GM10847 (cell line): ENCODE data around the gene AKAP7.

ENCODE experiments used
- POLR2A ChIP-seq: IDR thresholded peaks from 2 replicates; pipeline ENCODE4 v1.6.1; 2011; ENCODE audit not compliant: insufficient read length; ENCODE audit errors: extremely low read depth

Gene AKAP7

GRCh38 chr6:131125431-131125830 lies 9.8 kb upstream of the AKAP7 start:
- TF ChIP-seq POLR2A, result no peak

GRCh38 chr6:131129689-131130553 lies 5.3 kb upstream of the AKAP7 start:
- TF ChIP-seq POLR2A, result no peak

- TF ChIP-seq POLR2A, result no peak
These were observed 4.7 kb upstream of the AKAP7 start for GRCh38 chr6:131130554-131130940.

- TF ChIP-seq POLR2A, result no peak
These were observed 2.9 kb upstream of the AKAP7 start for GRCh38 chr6:131132360-131132759.

GRCh38 chr6:131134220-131134979 lies 867 bp upstream of the AKAP7 start:
- TF ChIP-seq POLR2A, result no peak

GRCh38 chr6:131134980-131135243 lies 355 bp upstream of the AKAP7 start:
- TF ChIP-seq POLR2A, result no peak

GRCh38 chr6:131136021-131136786 lies 937 bp downstream of the AKAP7 start:
- no peak for TF ChIP-seq POLR2A

GRCh38 chr6:131139599-131139998 lies 4.3 kb downstream of the AKAP7 start:
- TF ChIP-seq POLR2A, result no peak

- TF ChIP-seq POLR2A, result no peak
These were observed 8.1 kb downstream of the AKAP7 start for GRCh38 chr6:131143319-131143718.

- TF ChIP-seq POLR2A, result no peak
These were observed 11.6 kb downstream of the AKAP7 start for GRCh38 chr6:131146865-131147264.

- TF ChIP-seq POLR2A, result no peak
These were observed 21.1 kb downstream of the AKAP7 start for GRCh38 chr6:131156411-131156810.

GRCh38 chr6:131159578-131159977 lies 24.3 kb downstream of the AKAP7 start:
- TF ChIP-seq POLR2A, result no peak

GRCh38 chr6:131160254-131160758 lies 25.0 kb downstream of the AKAP7 start:
- TF ChIP-seq POLR2A, result no peak

GRCh38 chr6:131161987-131162386 lies 26.7 kb downstream of the AKAP7 start:
- no peak for TF ChIP-seq POLR2A

GRCh38 chr6:131163886-131164285 lies 28.6 kb downstream of the AKAP7 start:
- no peak for TF ChIP-seq POLR2A

- TF ChIP-seq POLR2A, result no peak
These were observed 29.2 kb downstream of the AKAP7 start for GRCh38 chr6:131164506-131164905.

- TF ChIP-seq POLR2A, result no peak
These were observed 32.5 kb downstream of the AKAP7 start for GRCh38 chr6:131167773-131168172.
